GM21825 (cell line): Measurements from ENCODE around the gene AP2B1.

Experiments used
- ATAC-seq: cut with Tn5 transposase; IDR thresholded peaks from one replicate; pipeline ENCODE4 v1.9.1; 2021; ENCODE audit warnings: mild to moderate bottlenecking, moderate library complexity; ENCODE audit not compliant: unreplicated experiment

Gene AP2B1

GRCh38 chr17:35727635-35728034 lies 140.5 kb downstream of the AP2B1 start:
- no peak for ATAC-seq

DNA sequence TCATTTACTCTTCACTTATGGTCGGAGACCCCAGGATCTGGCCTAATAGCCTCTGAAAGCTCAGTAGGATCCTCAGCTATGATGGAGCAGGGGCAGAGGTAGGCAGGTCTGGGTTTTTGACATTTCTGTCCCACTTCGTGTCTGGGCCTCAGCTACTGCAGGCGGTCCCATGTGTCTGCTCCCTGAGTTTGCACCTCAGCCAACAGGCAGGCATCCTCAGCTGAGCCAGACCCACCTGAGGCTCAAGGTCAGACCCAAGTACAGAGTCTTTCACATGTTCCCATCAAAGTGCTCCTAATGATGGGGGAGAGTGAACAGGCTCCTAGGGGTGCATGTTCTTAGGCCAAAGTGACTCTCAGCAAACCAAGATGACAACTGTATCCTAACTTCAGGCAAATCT lies 141.4 kb downstream of the AP2B1 start:
- no peak for ATAC-seq

DNA sequence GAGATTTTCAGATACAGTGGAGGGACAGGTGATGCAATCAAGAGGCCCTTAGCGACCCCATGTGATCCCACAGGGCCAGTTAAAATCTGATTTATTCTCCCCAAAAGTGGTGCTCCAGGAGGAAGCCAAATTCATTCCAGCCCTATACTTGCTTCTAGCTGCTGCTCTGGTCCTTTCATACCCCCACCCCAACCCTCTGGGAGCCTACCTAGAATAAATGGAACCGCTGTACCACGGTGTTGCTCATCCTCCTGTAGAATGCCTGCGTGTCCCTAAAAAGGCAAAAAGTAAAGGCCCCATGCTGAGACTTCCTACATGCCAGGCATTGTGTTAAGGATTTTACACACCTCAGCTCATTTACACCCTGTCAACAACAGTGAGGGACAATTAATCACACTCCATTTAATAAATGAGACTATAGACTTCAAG lies 142.3 kb downstream of the AP2B1 start:
- no peak for ATAC-seq

- no peak for ATAC-seq
Observed at GRCh38 chr17:35730400-35731005, 143.4 kb downstream of the AP2B1 start.

DNA sequence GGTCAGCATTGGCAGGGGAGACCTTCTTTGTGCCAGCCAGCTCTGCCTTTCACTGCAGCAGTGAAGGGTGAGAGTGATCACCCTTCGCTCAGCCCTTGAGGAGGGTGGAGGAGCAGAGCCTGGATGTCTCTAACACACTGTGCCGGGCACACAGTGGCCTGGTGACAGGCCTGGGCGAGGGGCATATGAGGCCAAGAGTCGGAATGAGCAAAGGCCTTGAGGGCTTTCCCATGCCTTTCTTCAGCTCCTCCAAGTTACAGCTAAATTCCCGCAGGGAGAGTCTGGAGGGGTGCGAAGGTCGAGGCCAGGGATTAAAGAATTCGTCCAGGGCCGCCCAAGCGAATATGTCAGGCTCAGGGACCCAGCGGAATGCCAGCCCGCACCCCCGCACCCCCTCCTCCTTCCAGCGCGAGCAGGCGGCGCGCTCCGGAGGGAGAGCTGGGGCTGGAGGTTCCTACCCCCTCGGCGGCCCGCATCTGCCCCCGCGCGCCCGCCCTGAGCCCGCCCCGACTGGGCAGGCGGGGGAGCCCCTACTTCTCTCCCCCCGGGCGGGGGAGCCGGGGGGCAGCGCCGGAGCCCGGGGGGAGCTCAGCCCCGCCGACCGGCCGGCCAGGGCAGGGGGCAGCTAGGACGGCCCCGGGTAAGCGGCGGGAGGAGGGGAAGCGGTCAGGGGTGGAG lies 144.3 kb downstream of the AP2B1 start, which contains the start of gene RASL10B:
RASL10B (plus strand) TSS at position 401 of the 678 bp plus-strand sequence. CDS start 3,546 bp downstream, outside the sequence.
- ATAC-seq = no peak

- ATAC-seq = no peak
Observed at GRCh38 chr17:35731917-35732805, 145.0 kb downstream of the AP2B1 start.

- ATAC-seq = no peak
Observed at GRCh38 chr17:35732806-35733136, 145.6 kb downstream of the AP2B1 start.

- ATAC-seq = no peak
Observed at GRCh38 chr17:35733366-35733765, 146.2 kb downstream of the AP2B1 start.

GRCh38 chr17:35734396-35734795 lies 147.3 kb downstream of the AP2B1 start:
- no peak for ATAC-seq

DNA sequence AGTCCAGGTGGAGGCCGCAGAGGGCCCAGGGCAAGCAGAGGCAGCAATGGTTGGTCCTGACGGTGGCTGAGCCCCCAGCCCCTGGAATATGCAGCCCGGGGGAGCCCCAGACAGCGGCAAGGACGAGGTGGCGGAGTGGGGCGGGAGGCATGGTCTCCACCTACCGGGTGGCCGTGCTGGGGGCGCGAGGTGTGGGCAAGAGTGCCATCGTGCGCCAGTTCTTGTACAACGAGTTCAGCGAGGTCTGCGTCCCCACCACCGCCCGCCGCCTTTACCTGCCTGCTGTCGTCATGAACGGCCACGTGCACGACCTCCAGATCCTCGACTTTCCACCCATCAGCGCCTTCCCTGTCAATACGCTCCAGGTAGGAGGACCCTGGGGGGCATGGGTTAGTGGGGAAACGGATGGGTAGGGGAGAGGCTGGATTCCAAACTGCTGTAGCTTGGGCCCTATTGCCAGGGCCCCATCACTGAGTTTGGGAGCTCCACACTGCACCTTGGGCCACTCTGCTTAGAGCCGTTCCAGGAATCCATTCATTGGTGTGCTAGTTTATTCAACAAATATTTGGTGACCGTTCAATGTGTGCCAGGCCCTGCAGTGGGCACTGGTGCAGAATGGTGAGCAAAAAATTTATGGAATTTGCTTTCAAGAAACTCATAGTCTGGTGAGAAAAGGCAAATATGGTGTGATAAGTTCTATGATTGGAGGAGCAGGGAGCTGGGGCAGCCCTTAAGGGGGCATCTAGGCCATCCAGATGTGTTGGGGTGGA lies 148.1 kb downstream of the AP2B1 start:
- no peak for ATAC-seq

DNA sequence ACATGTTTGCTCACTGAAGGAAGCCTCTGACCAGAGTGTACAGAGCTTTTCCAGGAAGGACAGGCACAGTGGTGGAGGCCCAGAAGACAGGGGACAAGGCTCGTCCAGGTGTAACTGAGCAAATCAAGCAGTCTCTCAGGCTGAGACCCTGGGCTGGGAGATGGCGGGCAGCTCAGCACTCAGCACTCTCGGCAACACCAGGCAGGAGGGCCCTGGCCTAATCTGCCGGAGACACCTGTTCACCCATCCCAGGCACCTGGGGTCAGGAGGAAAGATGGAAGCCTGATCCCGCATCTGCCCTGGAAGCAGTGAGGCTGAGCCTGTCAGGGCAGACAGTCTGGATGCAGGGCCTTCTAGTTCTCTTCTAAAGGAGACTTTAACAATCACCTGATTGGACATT lies 149.1 kb downstream of the AP2B1 start:
- ATAC-seq = no peak

DNA sequence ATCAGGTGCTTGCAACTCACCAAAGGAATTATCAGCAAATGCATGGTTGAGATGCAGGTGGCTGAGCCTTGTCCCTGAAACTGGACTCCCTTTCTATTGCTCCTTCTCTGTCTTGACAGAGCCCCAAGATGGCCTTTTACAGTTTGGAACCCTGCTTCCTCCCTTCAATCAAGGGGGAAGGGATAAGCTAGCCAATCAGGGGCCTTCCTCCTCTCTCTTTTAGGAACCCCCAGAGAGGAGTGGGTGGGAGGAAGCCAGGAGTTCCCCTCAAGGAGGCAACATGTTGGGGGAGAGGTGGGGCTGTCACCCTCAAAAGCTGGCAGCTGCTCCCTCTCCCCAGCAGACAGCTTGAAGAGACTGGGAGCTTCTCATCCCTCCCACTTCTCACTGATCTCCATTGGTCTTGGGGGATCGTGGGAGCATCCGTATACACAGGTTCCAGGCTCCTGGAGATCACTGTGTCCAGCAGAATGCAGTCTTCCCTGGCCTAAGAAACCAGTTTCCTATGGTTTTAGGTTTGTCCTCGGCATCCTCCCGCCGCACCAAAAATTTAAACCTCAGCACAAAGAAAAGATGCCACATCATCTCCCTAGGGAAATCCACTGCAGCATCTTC lies 151.5 kb downstream of the AP2B1 start:
- no peak for ATAC-seq

DNA sequence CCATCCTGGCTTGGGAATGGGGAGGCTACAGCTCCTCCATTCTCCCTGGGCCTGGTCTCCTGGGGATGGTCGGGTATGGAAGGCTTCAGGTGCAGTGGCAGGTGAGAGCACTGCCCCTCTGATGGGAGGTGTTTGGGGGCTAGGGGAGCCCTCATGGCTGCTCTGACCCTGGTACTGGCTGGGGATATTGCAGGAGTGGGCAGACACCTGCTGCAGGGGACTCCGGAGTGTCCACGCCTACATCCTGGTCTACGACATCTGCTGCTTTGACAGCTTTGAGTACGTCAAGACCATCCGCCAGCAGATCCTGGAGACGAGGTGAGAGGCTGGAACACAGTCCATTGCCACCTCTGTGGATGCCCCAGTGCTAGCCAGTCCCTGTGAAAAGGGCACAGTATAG lies 153.1 kb downstream of the AP2B1 start:
- no peak for ATAC-seq

- no peak for ATAC-seq
Observed at GRCh38 chr17:35740997-35741931, 154.1 kb downstream of the AP2B1 start.

DNA sequence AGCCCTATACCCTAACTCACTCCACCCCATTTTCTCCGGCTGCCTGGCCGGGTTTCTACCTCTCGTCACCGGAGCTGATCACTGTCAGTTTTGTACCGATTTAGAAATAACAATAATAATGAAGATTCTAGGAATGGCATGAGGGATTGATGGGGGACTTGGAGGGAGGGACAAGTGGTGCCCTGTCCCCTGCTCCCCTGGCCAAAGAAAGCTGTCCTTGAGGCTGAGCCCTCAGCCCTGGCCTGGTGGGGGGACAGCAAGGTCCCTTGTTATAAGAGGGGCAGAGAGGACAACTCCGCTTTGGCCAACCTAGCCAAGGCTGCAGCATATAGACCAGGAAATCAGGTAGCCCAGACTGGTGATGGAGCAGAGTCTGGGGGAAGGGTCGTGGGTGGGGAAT lies 155.4 kb downstream of the AP2B1 start:
- no peak for ATAC-seq

- ATAC-seq = no peak
Observed at GRCh38 chr17:35742896-35743477, 155.9 kb downstream of the AP2B1 start.

DNA sequence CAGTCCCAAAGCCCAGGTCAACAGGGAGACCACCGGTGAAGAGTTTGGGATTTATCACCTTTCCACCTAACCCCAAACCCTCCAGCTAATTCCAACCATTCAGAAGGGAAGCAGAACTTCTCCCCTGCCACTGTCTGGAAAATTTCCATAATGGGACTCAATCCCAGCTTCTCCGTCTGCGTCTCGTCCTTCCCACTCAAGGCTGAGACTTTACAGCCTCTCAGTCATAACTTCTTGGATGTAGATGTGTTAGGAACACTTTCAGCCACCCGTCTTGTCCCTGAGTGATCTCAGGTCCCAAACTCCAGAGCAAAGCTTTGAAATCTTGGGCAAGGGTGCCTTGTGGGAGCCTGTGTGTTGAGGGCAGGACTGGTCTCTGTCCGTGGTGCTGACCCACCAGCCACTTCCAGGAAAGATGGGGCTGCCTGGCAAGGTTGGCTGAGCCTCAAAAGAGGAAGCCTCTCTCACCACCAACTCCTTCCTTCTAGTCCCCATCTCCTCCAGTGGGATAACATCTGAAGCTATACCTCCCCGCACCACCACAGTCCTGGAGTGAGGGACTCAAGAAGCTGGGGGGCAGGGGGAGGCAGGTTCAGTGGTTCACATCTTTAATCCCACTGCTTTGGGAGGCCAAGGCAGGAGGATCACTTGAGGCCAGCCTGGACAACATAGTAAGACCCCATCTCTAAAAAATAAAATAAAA lies 156.7 kb downstream of the AP2B1 start:
- no peak for ATAC-seq

DNA sequence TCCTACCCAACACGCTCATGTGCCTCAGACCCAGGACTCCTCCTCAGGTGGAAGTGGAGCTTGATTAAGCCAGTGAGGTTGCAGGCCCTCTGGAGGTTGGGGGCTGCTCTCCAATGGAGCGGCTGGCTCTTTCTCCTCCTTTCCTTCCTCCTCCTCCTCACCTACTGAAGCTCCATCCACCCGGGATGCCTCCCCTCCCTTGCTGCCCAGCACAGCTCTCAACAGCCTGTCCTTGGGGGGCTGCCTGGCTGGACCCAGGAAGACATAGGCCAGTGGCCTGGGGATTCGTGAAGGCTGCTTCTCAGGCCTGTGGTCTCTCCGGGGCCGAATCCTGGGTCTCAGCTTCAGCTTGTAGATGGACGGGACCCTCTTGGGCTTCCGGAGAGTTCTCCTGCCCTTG lies 157.7 kb downstream of the AP2B1 start:
- no peak for ATAC-seq

DNA sequence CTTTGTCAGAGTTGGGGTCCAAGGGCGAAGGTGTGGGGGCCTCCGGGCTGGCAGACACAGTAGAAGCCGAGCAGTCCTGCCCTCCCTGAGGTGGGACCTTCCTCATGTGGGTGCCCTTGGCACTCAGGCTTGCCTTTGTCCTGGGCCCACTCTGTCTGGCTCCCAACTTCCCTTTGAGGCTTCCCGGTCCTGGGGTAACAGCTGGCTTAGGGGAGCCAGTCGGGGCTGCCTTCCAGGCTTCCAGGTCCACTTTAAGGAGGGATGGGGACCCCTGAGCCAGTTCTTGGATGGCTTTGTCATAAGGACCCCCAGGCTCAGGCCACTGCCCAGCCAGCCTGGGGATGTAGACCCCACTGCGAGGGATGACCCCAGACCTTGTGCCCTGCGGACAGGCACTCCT lies 158.1 kb downstream of the AP2B1 start:
- no peak for ATAC-seq
